GM23338 (cell line): ENCODE data around the gene TOR1AIP2. TPM values are rescaled to one million over a fixed set of nuclear protein-coding genes. Genes with fewer than 3 reads are reported as not detected.

Source experiments
- polyA plus RNA-seq: library from polyadenylated mRNA; unstranded; fragments of >200 nt; fragmentation: Nextera tagmentation; extraction: Ambion mirVana; gene quantifications from 2 replicates; pipeline ENCODE4 v1.2.1, GENCODE V29; 2016
- total RNA-seq: library from RNA; depleted of rRNA; stranded (reverse); fragments of >200 nt; shearing (Covaris generic); gene quantifications from 2 replicates; pipeline ENCODE4 v1.2.3, GENCODE V29; 2014; rRNA removed

TOR1AIP2 gene
- total and polyA plus RNA-seq, 2 experiments from 2014 or later, result 21.1 to 81.3 TPM

Other genes with a start within 250 kb of the TOR1AIP2 start
- gene FAM163A, start 134.5 kb downstream of the TOR1AIP2 start, total RNA-seq, result 0.08 TPM in 1 of 2 replicates, not detected in the other
- not detected in 2 replicates for gene FAM163A, start 134.5 kb downstream of the TOR1AIP2 start, polyA plus RNA-seq
- gene TOR1AIP1, start 4.5 kb upstream of the TOR1AIP2 start, total RNA-seq, result 20.6 and 25.8 TPM in 2 replicates
- 13.4 and 16.9 TPM in 2 replicates for gene TOR1AIP1, start 4.5 kb upstream of the TOR1AIP2 start, polyA plus RNA-seq
- gene CEP350, start 77.0 kb upstream of the TOR1AIP2 start, total RNA-seq, result 36.8 and 50.3 TPM in 2 replicates
- gene CEP350, start 77.0 kb upstream of the TOR1AIP2 start, polyA plus RNA-seq, result 19.1 and 23.4 TPM in 2 replicates